AG09309 (cell line): ENCODE measurements around the gene SCLT1.

Experiments
- DNase-seq: peaks from one replicate; pipeline ENCODE4 v3.0.0-alpha.2; 2010; ENCODE audit warnings: low read depth
- H3K4me3 ChIP-seq: 2 replicates; pipeline ENCODE4 v1.5.1; 2011; ENCODE audit warnings: mild to moderate bottlenecking, low read depth, low read length, moderate library complexity; ENCODE audit not compliant: control insufficient read depth
- CTCF ChIP-seq: IDR thresholded peaks from 2 replicates; pipeline ENCODE4 v1.5.1; 2011; ENCODE audit warnings: mild to moderate bottlenecking, low read depth, low read length, inconsistent platforms; ENCODE audit not compliant: insufficient read depth, control insufficient read depth; ENCODE audit errors: missing control alignments

SCLT1 gene

GRCh38 chr4:129095811-129096454 lies 2.6 kb upstream of the SCLT1 start, which contains the start of gene C4orf33:
TSS of gene C4orf33 (plus strand) at chr4:129096152. CDS start at chr4:129102611, 6,459 bp downstream.
- H3K4me3 ChIP-seq, result peak within 1 kb of the TSS; percentile 42
- no peak for TF ChIP-seq CTCF
- peak; percentile 5 for DNase-seq

- no peak overlapping the region for H3K4me3 ChIP-seq
- no peak for TF ChIP-seq CTCF
Measured at GRCh38 chr4:129094347-129094746, 1.0 kb upstream of the SCLT1 start.

GRCh38 chr4:129092631-129093190 lies 628 bp downstream of the SCLT1 start:
- no peak for TF ChIP-seq CTCF
- H3K4me3 ChIP-seq, result peak overlapping the region; percentile 59
- DNase-seq, result no peak

More at GRCh38 chr4:129094347-129094746, 1.0 kb upstream of the SCLT1 start:
- DNase-seq, result no peak

- no peak overlapping the region for H3K4me3 ChIP-seq
- no peak for DNase-seq
- no peak for TF ChIP-seq CTCF
Measured at GRCh38 chr4:129087516-129087915, 5.8 kb downstream of the SCLT1 start.

GRCh38 chr4:129085472-129085871 lies 7.9 kb downstream of the SCLT1 start:
- no peak overlapping the region for H3K4me3 ChIP-seq
- no peak for DNase-seq
- no peak for TF ChIP-seq CTCF

GRCh38 chr4:129082302-129082701 lies 11.0 kb downstream of the SCLT1 start:
- DNase-seq, result no peak
- no peak for TF ChIP-seq CTCF
- no peak overlapping the region for H3K4me3 ChIP-seq
